Mucosa of rectum (tissue), 2 donors: Measurements from ENCODE around the gene SLC13A2.
"Not testable (repeated sequence)": the region's sequence is repeated elsewhere in the genome, so short reads cannot be mapped to it uniquely, and the experiment has no call there.

Source experiments
- H3K27ac ChIP-seq, 2 donors: one replicate each; pipeline ENCODE4 v1.7.0; 2013; ENCODE audit warnings: inconsistent platforms in 2 of 2, low read depth in 2 of 2, low read length in 2 of 2
- H3K27me3 ChIP-seq, 2 donors: one replicate each; pipeline ENCODE4 v1.7.0; 2013; ENCODE audit warnings: low read length in 2 of 2; ENCODE audit not compliant: control insufficient read depth in 2 of 2, insufficient read depth in 2 of 2
- H3K36me3 ChIP-seq, 2 donors: one replicate each; pipeline ENCODE4 v1.7.0; 2013; ENCODE audit warnings: low read length in 2 of 2; ENCODE audit not compliant: control insufficient read depth in 2 of 2, insufficient read depth in 2 of 2
- H3K4me1 ChIP-seq, 2 donors: one replicate each; pipeline ENCODE4 v1.7.0; 2013; ENCODE audit warnings: low read length in 2 of 2, mild to moderate bottlenecking in 1 of 2; ENCODE audit not compliant: control insufficient read depth in 2 of 2, insufficient read depth in 2 of 2
- H3K4me3 ChIP-seq, 2 donors: one replicate each; pipeline ENCODE4 v1.7.0; 2013; ENCODE audit warnings: low read length in 2 of 2
- H3K9ac ChIP-seq, 2 donors: one replicate each; pipeline ENCODE4 v1.7.0; 2013; ENCODE audit warnings: low read length in 2 of 2, low read depth in 1 of 2, mild to moderate bottlenecking in 1 of 2
- H3K9me3 ChIP-seq, 2 donors: one replicate each; pipeline ENCODE4 v1.7.0; 2013; ENCODE audit warnings: low read length in 2 of 2; ENCODE audit not compliant: control insufficient read depth in 2 of 2
- donor health status: healthy.
- donor health status: Normal muscosa, but diverticular disease.

The SLC13A2 gene

GRCh38 chr17:28473542-28473941 is at the start of gene SLC13A2:
Gene SLC13A2, plus strand, starts transcription at chr17:28473644. Its CDS starts 69 bp downstream, at chr17:28473713.
- Histone ChIP-seq H3K27me3 (no peaks in the 10 kb centered on the region), H3K27ac (peak within 1 kb of the TSS; percentile 79 to 82), H3K4me1 (peaks cover 40 to 43% of the 10 kb centered on the region in 2 donors), H3K9me3 (no peaks in the 10 kb centered on the region), H3K36me3 (no peaks in the 10 kb centered on the region), H3K9ac (peak within 1 kb of the TSS; percentile 14 to 70), H3K4me3 (peak within 1 kb of the TSS; percentile 15 to 55)

GRCh38 chr17:28425206-28425605 is 48.2 kb upstream of the SLC13A2 start:
- Histone ChIP-seq H3K36me3 (no peaks in the 10 kb centered on the region), H3K9me3 (no peaks in the 10 kb centered on the region), H3K4me3 (no peak overlapping the region), H3K9ac (no peak overlapping the region), H3K27ac (no peak overlapping the region), H3K27me3 (no peaks in the 10 kb centered on the region), H3K4me1 (no peaks in the 10 kb centered on the region)

- Histone ChIP-seq H3K27ac (no peak overlapping the region), H3K4me1 (no peaks in the 10 kb centered on the region), H3K9ac (no peak overlapping the region), H3K4me3 (no peak overlapping the region), H3K36me3 (no peaks in the 10 kb centered on the region), H3K27me3 (no peaks in the 10 kb centered on the region), H3K9me3 (no peaks in the 10 kb centered on the region)
These were observed 47.3 kb upstream of the SLC13A2 start for GRCh38 chr17:28426081-28426519.

GRCh38 chr17:28427371-28427770 is 46.1 kb upstream of the SLC13A2 start:
- no peak overlapping the region for H3K4me3 ChIP-seq
- no peaks in the 10 kb centered on the region for H3K9me3 ChIP-seq
- H3K4me1 ChIP-seq = no peaks in the 10 kb centered on the region
- H3K9ac ChIP-seq = no peak overlapping the region
- no peaks in the 10 kb centered on the region for H3K27me3 ChIP-seq
- H3K36me3 ChIP-seq = no peaks in the 10 kb centered on the region
- no peak overlapping the region for H3K27ac ChIP-seq

- H3K9me3 ChIP-seq, H3K4me1 ChIP-seq, H3K27me3 ChIP-seq: not testable (repeated sequence)
These were observed 45.5 kb upstream of the SLC13A2 start for GRCh38 chr17:28427982-28428381.

GRCh38 chr17:28433721-28434120 is 39.7 kb upstream of the SLC13A2 start:
- H3K27me3 ChIP-seq = no peaks in the 10 kb centered on the region
- H3K9ac ChIP-seq = no peak overlapping the region
- H3K36me3 ChIP-seq = no peaks in the 10 kb centered on the region
- H3K4me1 ChIP-seq = no peaks in the 10 kb centered on the region
- no peaks in the 10 kb centered on the region for H3K9me3 ChIP-seq
- H3K27ac ChIP-seq = no peak overlapping the region
- H3K4me3 ChIP-seq = no peak overlapping the region

More at GRCh38 chr17:28427982-28428381, 45.5 kb upstream of the SLC13A2 start:
- H3K27ac ChIP-seq, H3K9ac ChIP-seq, H3K36me3 ChIP-seq, H3K4me3 ChIP-seq: not testable (repeated sequence)

GRCh38 chr17:28434326-28434725 is 39.1 kb upstream of the SLC13A2 start:
- H3K4me3 ChIP-seq, H3K27me3 ChIP-seq, H3K9me3 ChIP-seq, H3K4me1 ChIP-seq, H3K27ac ChIP-seq, H3K9ac ChIP-seq, H3K36me3 ChIP-seq: not testable (repeated sequence)

- Histone ChIP-seq H3K27me3 (no peaks in the 10 kb centered on the region), H3K4me1 (no peaks in the 10 kb centered on the region), H3K9me3 (no peaks in the 10 kb centered on the region), H3K27ac (peak overlapping the region in 1 of 2 donors; percentile 9), H3K4me3 (no peak overlapping the region), H3K36me3 (no peaks in the 10 kb centered on the region), H3K9ac (no peak overlapping the region)
These were observed 29.4 kb upstream of the SLC13A2 start for GRCh38 chr17:28443901-28444638.

- Histone ChIP-seq H3K4me3 (no peak overlapping the region), H3K9me3 (no peaks in the 10 kb centered on the region), H3K27ac (no peak overlapping the region), H3K9ac (no peak overlapping the region), H3K36me3 (no peaks in the 10 kb centered on the region), H3K27me3 (no peaks in the 10 kb centered on the region), H3K4me1 (no peaks in the 10 kb centered on the region)
These were observed 26.6 kb upstream of the SLC13A2 start for GRCh38 chr17:28446716-28447395.

- no peak overlapping the region for H3K9ac ChIP-seq
- H3K27ac ChIP-seq = no peak overlapping the region
- H3K4me3 ChIP-seq = no peak overlapping the region
- H3K36me3 ChIP-seq = no peaks in the 10 kb centered on the region
- H3K27me3 ChIP-seq = no peaks in the 10 kb centered on the region
- H3K4me1 ChIP-seq = no peaks in the 10 kb centered on the region
- H3K9me3 ChIP-seq = no peaks in the 10 kb centered on the region
These were observed 26.1 kb upstream of the SLC13A2 start for GRCh38 chr17:28447396-28447760.
